Stimulated activated CD8-positive, alpha-beta memory T cell treated with anti-CD3 and anti-CD28 coated beads, Interleukin-7, amount 100 ng/mL, for 48 hours (primary cell): Measurements from ENCODE around the gene POLR1A.
A peak's percentile ranks its signal among the peaks of the same experiment; 100 is the strongest.
"Not testable (repeated sequence)": the region's sequence is repeated elsewhere in the genome, so short reads cannot be mapped to it uniquely, and the experiment has no call there.

ENCODE experiments used
- DNase-seq, 2 donors: peaks; one replicate each; pipeline ENCODE4 v3.0.0-alpha.2; 2020; ENCODE audit warnings: low read depth in 1 of 2; ENCODE audit errors: extremely low read depth in 1 of 2

Gene POLR1A

DNA sequence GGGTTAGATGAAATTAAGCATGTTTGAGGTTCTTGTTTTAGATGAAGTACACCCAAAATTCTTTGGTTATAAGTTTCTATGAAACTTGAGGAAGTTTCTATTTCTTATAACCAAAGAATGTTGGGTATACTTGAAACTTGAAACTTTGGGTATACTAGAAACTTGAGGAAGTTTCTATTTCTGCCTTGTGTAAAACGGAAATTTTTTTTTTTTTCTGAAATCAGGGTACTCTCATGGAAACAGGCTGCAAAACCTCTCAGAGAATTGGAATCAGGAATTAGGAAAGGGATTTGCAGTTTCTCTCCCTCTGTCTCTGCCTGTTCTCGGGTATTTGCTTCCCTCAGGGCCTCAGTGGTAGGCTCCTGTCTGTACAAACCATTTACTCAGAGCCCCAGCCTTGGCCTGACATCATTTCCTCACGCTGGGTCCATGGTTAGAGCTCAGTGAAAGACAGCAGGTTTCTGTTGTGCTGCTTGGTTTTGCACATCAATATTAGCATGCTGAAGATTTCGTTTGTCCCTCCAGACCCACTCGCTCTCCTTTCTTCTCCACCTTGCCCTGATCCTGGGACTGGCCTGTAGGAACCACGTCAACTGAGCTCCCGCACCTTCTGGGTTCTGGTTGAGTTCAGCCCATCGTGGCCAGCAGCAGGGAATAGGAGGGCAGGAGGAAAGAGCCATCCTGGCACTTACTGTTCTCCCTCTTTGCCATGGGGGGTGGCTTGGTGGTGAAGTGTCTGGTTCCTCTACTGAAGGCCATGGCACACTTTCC is 106.4 kb downstream of the POLR1A start:
- peak; percentile 18 to 24 for DNase-seq

- DNase-seq = no peak
Observed at GRCh38 chr2:85998071-85998991, 107.4 kb downstream of the POLR1A start.

DNA sequence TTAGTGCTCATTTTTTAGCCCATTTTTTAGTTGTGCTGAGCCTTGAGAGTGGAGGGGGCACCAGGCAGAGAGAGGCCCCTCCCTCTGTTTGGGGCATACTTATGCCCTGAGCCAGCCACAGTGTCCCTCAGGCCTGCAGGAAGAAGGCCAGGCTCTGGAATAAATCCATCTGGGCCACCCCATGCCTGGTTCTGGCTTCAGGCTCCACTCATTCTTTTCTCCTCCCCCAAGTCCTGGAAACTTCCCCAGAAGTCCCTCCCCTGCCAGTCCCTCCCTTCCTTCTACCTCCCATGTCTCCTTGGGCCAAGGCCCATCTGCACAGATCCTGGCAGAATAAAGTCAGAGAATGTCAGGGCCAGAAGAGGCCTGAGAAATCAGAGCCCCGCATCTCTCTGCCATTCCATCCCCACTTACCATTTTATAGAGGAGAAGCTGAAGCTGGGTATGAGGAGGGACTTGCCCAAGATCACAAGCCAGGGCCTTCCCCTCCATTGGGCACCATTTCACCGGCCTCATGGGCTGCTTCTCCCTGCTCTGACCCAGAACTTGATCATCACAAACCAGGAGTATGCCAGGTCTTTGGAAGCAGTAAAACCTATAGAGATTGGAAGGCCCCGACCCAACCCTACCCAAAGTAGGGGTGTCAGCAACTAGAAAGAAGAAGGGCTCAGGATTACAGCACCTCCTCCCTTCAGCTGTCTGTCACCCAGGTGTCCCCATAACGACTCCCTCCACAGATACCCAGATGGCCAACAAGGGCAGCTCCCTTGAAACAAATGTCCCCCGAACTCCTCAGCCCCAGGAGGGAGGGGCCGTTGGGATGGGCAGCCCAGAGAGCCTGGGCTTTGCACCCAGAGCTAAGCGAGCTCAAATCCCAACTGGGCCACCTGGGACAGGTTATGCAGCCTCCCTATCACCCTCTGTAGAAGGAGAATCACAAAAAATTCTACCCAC is 108.4 kb downstream of the POLR1A start:
- DNase-seq = no peak

DNA sequence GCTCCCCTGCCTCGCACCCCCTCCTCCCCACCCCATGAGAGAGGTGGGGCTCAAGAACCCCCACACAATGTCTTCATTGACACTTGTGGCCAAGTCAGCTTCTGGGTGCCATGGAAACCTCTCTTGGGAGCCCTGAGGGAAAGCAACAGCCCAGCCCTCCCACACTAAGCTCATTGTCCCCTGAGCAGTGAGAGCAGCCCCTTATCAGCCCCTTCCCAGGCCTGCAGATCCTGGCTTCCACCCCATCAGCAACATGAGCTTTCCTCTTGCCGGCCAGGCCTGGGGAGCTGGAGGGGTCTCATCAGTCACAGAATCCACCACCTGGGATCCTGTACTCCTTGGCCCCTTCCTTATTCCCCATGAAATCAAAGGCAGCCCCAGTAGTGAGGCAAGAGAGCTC is 109.1 kb downstream of the POLR1A start:
- DNase-seq = no peak

- DNase-seq = no peak
Observed at GRCh38 chr2:85995648-85996529, 109.8 kb downstream of the POLR1A start.

DNA sequence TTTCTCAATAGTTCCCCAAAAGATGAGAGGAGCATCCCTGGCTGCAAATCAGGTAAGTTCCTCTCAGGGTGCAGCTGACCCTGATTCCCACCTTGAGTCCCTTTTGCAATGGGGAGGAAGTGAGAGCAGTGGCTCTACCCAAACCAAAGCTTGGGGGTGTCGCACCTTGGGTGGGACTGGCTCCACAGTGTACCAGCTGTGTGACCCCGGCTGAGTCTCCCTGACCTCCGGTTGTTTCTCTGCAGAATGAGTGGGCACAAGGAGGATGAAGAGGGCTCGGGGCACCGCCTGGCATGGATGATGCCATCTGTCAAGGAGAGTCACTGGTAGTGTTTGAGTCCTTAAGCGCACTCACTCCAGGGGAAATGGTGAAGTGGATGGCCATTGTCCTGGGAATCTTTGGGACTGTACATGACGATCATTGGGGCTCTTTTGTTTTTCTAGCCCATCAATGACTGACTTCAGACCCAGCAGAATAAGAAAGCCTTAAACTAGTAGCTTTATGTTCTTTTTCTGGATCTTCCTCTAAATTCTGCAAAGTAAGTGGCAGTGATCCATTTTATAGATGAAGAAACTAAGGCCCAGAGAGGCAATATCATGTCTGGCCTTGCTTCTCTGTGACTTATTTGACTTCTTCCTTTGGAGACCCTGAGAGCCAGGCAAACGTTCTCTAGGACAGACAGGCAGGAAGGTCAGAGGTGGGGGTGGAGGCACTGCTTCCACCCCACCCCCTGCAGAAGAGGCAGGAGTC is 110.6 kb downstream of the POLR1A start:
- no peak for DNase-seq

- no peak for DNase-seq
Observed at GRCh38 chr2:85994421-85994777, 111.3 kb downstream of the POLR1A start.

- DNase-seq = no peak
Observed at GRCh38 chr2:85992611-85993010, 113.1 kb downstream of the POLR1A start.

DNA sequence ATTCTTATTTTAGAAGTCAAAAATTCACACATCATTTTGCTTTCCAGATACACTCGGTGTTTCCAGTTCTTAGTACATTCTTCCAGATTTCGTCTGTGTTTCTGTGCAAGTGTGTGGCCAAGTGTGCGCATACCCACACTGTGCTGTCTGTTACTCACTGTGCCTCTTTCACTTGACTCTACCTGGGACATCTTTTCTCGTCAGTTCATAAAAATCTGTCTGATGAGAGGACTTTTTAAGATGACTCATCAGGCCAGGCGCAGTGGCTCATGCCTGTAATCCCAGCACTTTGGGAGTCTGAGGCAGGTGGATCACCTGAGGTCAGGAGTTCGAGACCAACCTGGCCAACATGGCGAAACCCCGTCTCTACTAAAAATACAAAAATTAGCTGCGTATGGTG is 113.6 kb downstream of the POLR1A start:
- not testable (repeated sequence) for DNase-seq

- no peak for DNase-seq
Observed at GRCh38 chr2:85990084-85990483, 115.6 kb downstream of the POLR1A start.

- no peak for DNase-seq
Observed at GRCh38 chr2:85989288-85989865, 116.3 kb downstream of the POLR1A start.

DNA sequence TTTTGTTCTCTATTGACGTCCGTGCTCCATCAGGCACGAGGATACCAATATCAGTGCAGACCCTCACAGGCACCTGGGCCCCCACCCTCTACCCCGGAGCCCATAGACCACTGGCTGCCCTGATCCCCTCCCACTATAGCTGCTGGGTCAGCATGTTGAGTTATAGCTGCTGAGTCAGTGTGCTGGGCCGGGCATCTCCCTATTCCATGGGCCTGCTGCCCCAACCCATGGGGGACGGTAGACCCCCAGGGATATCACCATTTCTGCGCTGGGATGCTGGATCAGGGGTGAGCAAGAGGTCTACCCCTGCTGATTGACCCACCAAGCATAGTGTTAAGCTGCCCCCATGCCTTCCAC is 116.8 kb downstream of the POLR1A start:
- DNase-seq = no peak

GRCh38 chr2:85988175-85988913 is 117.3 kb downstream of the POLR1A start:
- DNase-seq = no peak

DNA sequence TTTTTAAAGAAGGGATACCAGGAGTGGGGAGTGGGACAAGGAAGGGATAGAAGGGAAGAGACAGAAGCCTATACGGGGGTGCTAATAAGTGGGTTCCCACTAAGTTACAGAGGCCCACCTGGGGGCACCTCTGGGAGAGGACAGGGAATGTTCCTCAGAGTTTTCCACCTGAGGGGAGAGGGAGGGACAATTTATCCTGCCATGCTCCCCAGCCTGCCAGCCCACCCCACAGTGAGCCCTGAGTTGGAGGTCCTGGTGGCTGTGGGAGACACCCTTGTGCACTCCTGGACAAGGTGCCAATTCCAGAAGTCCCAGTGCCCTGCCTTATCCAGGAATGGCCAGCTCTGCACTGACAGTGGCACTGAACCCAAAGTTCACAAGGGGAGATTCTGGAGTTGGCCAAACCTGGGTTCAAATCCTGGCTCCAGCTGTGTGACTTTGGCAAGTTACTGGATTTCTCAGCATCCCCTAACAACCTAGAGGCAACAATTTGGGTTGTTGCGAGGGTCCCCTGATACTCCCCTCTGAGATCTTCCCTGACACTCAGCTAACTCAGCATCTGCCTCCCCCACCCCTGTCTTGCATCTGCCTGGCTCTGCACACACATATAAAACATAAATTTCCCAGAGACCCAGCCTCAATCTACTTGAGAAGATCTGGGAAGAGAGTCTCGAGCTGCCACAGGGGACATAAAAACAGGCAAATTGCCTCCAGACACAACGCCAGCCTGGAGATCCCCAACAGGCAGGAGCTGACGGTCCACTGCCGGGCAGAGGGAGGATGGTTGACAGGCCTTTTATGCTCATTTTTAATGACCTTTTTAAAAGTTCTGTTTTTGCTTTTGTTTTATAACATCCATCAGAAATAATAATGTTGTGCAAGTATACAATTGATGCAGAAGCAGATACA is 118.2 kb downstream of the POLR1A start:
- no peak for DNase-seq

DNA sequence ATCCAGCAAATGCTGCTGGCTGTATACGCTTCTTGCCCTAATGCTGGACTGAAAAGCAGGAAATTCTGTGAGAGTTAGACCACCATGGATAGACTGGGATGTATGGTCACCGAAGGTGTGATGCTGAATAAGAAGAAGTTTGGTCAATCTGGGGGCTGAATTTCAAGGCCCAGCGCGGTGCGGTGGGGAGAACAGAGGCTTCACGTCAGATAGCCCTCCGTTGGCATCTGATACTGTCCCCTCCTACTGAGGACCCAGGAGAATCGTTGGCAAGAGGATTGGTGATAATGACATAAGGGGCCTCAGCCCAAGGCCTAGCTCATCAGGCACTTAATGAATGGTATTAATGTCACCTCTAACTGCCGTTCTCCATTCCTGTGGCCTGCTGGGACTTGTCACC is 119.6 kb downstream of the POLR1A start:
- DNase-seq = no peak

GRCh38 chr2:85984788-85985187 is 120.9 kb downstream of the POLR1A start:
- no peak for DNase-seq

GRCh38 chr2:85983766-85984165 is 121.9 kb downstream of the POLR1A start:
- no peak for DNase-seq
